Measurements from ENCODE around the gene CEP78. TPM values are rescaled to one million over a fixed set of nuclear protein-coding genes. Genes with fewer than 3 reads are reported as not detected.

CEP78 gene
- total RNA-seq, 2 donors from 2014 or later = 5.6 to 9.6 TPM

DNA sequence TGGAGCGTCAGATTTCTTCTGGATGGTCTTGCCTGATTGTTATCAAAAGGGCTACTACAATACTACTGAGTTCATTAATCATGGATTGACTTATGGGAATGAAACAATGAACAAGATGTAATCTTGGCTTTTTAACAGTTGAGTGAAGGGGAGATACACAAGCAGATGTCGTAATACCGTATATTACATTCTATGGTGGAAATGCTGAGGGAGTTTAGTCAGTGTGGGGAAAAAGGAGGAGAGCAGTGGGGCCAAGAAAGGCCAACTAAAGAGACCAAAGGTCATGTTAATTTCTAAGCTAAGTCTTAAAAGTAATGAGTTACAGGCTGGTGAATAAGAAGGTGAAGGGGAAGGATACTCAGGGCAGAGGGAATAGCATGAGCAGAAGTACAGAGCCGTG, 32.0 kb downstream of the CEP78 start:
- Histone ChIP-seq H3K9me3 (no peaks in the 10 kb centered on the region), H3K27ac (no peak overlapping the region), H3K4me3 (no peak overlapping the region), H3K4me1 (peaks cover 4% of the 10 kb centered on the region), H3K36me3 (replicated peaks in 1 of 2; ENCODE audit: insufficient read depth in 1 of 2, low read depth in 2 of 2) (no peaks in the 10 kb centered on the region), H3K27me3 (no peaks in the 10 kb centered on the region)
- WGBS, 2 donors = 93 to 97% methylated on average over 4 of the region's 4 CpGs
- intact Hi-C loops (cut with DNase I) = loop anchor here (10.0 kb wide), 1 partner anchor 97 kb away; no protein-coding TSS in a partner anchor
- no peak for TF ChIP-seq POLR2A (IDR thresholded peaks at IDR 0.05)
- TF ChIP-seq, protein P1, sequence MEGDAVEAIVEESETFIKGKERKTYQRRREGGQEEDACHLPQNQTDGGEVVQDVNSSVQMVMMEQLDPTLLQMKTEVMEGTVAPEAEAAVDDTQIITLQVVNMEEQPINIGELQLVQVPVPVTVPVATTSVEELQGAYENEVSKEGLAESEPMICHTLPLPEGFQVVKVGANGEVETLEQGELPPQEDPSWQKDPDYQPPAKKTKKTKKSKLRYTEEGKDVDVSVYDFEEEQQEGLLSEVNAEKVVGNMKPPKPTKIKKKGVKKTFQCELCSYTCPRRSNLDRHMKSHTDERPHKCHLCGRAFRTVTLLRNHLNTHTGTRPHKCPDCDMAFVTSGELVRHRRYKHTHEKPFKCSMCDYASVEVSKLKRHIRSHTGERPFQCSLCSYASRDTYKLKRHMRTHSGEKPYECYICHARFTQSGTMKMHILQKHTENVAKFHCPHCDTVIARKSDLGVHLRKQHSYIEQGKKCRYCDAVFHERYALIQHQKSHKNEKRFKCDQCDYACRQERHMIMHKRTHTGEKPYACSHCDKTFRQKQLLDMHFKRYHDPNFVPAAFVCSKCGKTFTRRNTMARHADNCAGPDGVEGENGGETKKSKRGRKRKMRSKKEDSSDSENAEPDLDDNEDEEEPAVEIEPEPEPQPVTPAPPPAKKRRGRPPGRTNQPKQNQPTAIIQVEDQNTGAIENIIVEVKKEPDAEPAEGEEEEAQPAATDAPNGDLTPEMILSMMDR (IDR thresholded peaks at IDR 0.05) = no peak
- no peak for ATAC-seq
- DNase-seq = no peak

DNA sequence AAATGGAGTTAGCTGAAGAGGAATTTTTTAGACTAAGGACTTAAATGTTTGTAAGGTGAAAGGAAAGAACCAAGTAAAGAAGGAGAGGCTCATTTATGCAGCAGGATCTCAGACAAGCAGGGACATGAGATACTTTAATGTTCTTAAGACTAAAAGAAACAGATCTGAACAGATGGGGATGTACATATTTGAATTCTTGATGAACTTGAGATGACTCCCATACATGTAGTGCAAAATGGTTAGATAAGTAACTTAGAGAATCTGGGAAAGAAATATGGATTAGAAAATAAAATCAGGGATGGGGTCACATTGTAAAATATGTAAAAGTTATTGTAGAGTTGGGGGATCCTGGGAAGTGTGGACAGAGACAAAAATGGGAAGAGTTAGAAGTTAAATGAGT, 33.9 kb downstream of the CEP78 start:
- ATAC-seq = no peak
- no peaks in the 10 kb centered on the region for H3K36me3 ChIP-seq (replicated peaks in 1 of 2; ENCODE audit: insufficient read depth in 1 of 2, low read depth in 2 of 2)

DNA sequence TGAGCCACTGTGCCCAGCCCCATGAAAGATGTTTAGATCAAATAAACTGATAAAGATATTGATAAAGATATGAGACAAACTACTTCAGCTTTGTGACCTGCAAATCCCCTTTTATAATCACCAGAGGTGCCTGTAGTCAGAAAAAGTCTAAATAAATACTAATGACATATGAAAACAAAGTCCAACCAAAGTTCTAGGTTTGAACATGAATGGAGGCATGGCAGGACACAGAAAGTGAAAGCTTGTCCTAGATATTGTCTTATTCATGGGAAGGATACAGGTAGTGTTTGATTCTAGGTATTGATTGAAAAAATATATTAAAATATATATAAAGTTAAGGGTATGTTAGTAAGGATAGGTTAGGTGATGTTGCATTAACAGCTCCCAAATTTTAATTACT, 36.4 kb downstream of the CEP78 start:
- H3K36me3 ChIP-seq (replicated peaks in 1 of 2; ENCODE audit: insufficient read depth in 1 of 2, low read depth in 2 of 2) = no peaks in the 10 kb centered on the region
- TF ChIP-seq, protein P1 (IDR thresholded peaks at IDR 0.05) = no peak
- TF ChIP-seq POLR2A (IDR thresholded peaks at IDR 0.05) = no peak

More for the DNA sequence above, 33.9 kb downstream of the CEP78 start:
- TF ChIP-seq, protein P1 (IDR thresholded peaks at IDR 0.05) = no peak
- TF ChIP-seq POLR2A (IDR thresholded peaks at IDR 0.05) = no peak
- intact Hi-C loops (cut with DNase I) = loop anchor here (10.0 kb wide), 1 partner anchor 95 kb away; no protein-coding TSS in a partner anchor
- Histone ChIP-seq H3K4me1 (no peaks in the 10 kb centered on the region), H3K9me3 (no peaks in the 10 kb centered on the region), H3K27ac (no peak overlapping the region), H3K27me3 (no peaks in the 10 kb centered on the region), H3K4me3 (no peak overlapping the region)
- no peak for DNase-seq

DNA sequence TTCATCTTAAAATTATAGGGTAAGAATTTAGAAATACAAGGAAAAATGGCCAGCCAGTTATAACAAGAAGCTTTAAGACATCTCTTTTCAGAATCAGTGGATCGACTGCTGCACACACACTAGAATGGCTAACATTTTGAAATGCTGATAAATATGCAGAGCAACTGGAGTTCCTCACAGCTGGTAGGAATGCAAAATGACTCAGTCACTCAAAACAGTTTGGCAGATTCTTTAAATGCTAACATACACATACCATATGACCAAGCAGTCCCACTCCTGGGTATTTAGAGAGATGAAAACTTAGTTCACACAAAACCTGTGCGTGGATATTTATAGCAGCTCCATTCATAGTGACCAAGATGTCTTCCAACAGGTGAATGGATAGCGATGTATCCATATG, 37.9 kb downstream of the CEP78 start:
- WGBS, 2 donors = 94 to 98% methylated on average over 3 of the region's 3 CpGs
- no peaks in the 10 kb centered on the region for H3K27me3 ChIP-seq
- H3K4me3 ChIP-seq = no peak overlapping the region
- intact Hi-C loops (cut with DNase I) = no loop called here
- ATAC-seq (no peak), DNase-seq (no peak)
- TF ChIP-seq, protein P1 (IDR thresholded peaks at IDR 0.05) = no peak
- H3K4me1 ChIP-seq = peaks cover 17% of the 10 kb centered on the region
- H3K36me3 ChIP-seq (replicated peaks in 1 of 2; ENCODE audit: insufficient read depth in 1 of 2, low read depth in 2 of 2) = no peaks in the 10 kb centered on the region
- no peaks in the 10 kb centered on the region for H3K9me3 ChIP-seq
- no peak overlapping the region for H3K27ac ChIP-seq

More for the DNA sequence above, 36.4 kb downstream of the CEP78 start:
- Histone ChIP-seq H3K4me1 (peaks cover 3% of the 10 kb centered on the region), H3K9me3 (no peaks in the 10 kb centered on the region), H3K27ac (no peak overlapping the region), H3K27me3 (no peaks in the 10 kb centered on the region), H3K4me3 (no peak overlapping the region)
- intact Hi-C loops (cut with DNase I) = no loop called here
- no peak for ATAC-seq
- no peak for DNase-seq

DNA sequence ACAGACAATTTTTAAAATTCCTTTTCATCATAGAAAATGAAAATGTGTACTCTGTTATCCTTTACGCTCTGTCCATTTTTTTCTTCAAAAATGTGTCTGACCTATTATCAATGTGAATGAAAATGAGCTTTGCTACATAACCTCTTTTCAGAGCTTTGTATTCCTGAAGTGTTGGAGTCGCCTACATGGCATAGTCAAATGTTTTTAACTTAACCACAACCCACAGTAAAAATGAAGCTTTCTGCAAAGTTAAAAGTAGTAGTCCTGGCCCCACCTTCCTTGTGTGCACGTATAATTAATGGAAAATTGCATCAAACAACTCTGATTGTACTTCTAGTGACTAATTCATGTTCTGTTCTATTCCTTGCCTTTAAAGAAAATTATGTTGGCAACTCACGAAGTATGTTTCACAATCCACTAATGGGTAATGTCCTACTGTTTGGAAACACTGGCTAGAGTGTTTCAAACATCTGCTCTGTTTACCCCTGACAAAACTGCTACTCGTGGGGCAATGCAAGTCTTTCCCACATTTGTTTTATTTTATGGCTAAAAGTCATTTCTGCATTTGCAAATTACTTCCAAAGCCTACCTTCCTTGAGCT, 42.4 kb downstream of the CEP78 start:
- no peaks in the 10 kb centered on the region for H3K9me3 ChIP-seq
- no peaks in the 10 kb centered on the region for H3K36me3 ChIP-seq (replicated peaks in 1 of 2; ENCODE audit: insufficient read depth in 1 of 2, low read depth in 2 of 2)
- DNase-seq (peak in 1 of 4 donors; percentile 14), ATAC-seq (peak; percentile 76)
- intact Hi-C loops (cut with DNase I) = no loop called here
- 36% methylated on average over 5 of the region's 5 CpGs for WGBS, 2 donors
- no peak overlapping the region for H3K4me3 ChIP-seq
- peaks cover 48% of the 10 kb centered on the region for H3K4me1 ChIP-seq
- peak overlapping the region; percentile 21 to 78 (median 64) for H3K27ac ChIP-seq
- no peaks in the 10 kb centered on the region for H3K27me3 ChIP-seq
- peak in 1 of 3 donors; percentile 9 for TF ChIP-seq POLR2A (IDR thresholded peaks at IDR 0.05)
- TF ChIP-seq, protein P1 (IDR thresholded peaks at IDR 0.05) = no peak

Data from body of pancreas (tissue), 4 donors.